ENCODE results near the gene RBFOX2. TPM values are rescaled to one million over a fixed set of nuclear protein-coding genes. Genes with fewer than 3 reads are reported as not detected.

The RBFOX2 gene
- total RNA-seq, 4 donors from 2014 or later, result 39.4 to 80.0 (median 52.9) TPM

DNA sequence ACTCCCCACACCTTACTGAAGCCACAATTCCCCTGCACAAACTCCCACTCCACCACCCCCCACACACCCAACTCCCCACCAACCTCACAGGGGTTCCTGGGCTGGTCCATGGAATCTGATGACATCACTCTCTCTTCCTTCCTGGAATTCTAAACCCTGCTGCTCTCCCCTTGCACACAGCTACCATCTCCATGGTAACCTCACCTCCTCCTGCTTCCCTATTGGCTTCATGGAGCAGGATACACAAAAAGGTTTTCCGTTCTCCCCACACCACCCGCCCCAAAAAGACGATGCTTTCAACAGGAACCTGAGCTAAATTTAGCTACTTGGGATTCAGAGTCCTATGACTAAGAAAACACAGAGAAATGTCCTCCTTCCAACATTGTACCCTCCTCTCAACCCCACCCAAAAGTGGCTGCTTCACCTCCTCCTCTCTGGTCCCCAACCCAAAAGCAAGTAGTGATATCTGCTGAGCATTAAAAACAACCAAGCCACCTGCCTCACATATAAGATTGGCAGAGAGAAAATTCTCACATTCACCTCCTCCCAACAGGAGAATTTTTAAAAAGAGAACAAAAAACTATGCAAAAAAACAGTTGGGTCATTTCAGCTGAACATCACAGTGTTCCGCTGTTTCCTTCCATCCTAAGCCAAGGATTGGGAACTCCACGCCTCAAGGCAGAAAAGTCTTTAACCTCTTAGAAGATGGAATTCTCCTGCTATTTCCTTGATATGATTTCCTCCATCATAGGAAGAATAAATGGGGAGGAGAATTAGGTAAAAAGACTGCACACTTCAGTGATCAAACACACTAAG, 66.9 kb downstream of the RBFOX2 start:
- H3K9me3 ChIP-seq, result no peaks in the 10 kb centered on the region
- TF ChIP-seq, protein P1, sequence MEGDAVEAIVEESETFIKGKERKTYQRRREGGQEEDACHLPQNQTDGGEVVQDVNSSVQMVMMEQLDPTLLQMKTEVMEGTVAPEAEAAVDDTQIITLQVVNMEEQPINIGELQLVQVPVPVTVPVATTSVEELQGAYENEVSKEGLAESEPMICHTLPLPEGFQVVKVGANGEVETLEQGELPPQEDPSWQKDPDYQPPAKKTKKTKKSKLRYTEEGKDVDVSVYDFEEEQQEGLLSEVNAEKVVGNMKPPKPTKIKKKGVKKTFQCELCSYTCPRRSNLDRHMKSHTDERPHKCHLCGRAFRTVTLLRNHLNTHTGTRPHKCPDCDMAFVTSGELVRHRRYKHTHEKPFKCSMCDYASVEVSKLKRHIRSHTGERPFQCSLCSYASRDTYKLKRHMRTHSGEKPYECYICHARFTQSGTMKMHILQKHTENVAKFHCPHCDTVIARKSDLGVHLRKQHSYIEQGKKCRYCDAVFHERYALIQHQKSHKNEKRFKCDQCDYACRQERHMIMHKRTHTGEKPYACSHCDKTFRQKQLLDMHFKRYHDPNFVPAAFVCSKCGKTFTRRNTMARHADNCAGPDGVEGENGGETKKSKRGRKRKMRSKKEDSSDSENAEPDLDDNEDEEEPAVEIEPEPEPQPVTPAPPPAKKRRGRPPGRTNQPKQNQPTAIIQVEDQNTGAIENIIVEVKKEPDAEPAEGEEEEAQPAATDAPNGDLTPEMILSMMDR (IDR thresholded peaks at IDR 0.05), result no peak
- no peak for TF ChIP-seq POLR2A (IDR thresholded peaks at IDR 0.05)
- H3K27ac ChIP-seq, result peak overlapping the region in 1 of 4 donors; percentile 52
- H3K4me1 ChIP-seq, result peaks cover 0 to 4% (median 0%) of the 10 kb centered on the region in 4 donors
- no peaks in the 10 kb centered on the region for H3K27me3 ChIP-seq
- H3K36me3 ChIP-seq, result no peaks in the 10 kb centered on the region
- no peak for DNase-seq
- H3K4me3 ChIP-seq, result no peak overlapping the region

- Histone ChIP-seq H3K9me3 (no peaks in the 10 kb centered on the region), H3K4me1 (peaks cover 0 to 4% (median 0%) of the 10 kb centered on the region in 4 donors), H3K4me3 (no peak overlapping the region), H3K27me3 (no peaks in the 10 kb centered on the region), H3K36me3 (no peaks in the 10 kb centered on the region), H3K27ac (peak overlapping the region in 1 of 4 donors; percentile 52)
- TF ChIP-seq, protein P1 (IDR thresholded peaks at IDR 0.05), result no peak
- no peak for TF ChIP-seq POLR2A (IDR thresholded peaks at IDR 0.05)
- no peak for DNase-seq
Measured at GRCh38 chr22:35960854-35961253, 67.8 kb downstream of the RBFOX2 start.

GRCh38 chr22:35959121-35959800, 69.4 kb downstream of the RBFOX2 start:
- H3K27me3 ChIP-seq, result no peaks in the 10 kb centered on the region
- TF ChIP-seq, protein P1 (IDR thresholded peaks at IDR 0.05), result no peak
- H3K36me3 ChIP-seq, result no peaks in the 10 kb centered on the region
- H3K27ac ChIP-seq, result no peak overlapping the region
- peaks cover 0 to 4% (median 0%) of the 10 kb centered on the region in 4 donors for H3K4me1 ChIP-seq
- DNase-seq, result no peak
- H3K4me3 ChIP-seq, result no peak overlapping the region
- H3K9me3 ChIP-seq, result no peaks in the 10 kb centered on the region

DNA sequence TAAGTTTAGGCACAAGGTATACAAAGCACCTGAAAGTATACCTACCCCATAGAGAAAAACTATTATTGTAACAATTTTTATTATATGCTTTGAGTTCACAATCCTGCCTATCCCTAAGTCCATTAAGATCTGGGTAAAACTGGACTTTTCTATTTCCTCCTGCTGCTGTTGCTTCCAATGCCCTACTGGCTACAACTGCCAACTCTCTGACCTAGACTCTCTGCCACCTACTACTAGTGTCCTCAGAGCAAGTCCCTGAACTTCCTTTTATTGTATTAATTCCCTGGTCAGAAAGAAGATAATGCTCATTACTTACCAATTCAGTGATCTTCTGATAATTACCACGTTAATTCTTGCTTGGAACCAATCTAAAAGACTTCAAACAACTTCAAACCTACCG, 70.3 kb downstream of the RBFOX2 start:
- DNase-seq, result no peak
- Histone ChIP-seq H3K4me3 (no peak overlapping the region), H3K4me1 (peaks cover 0 to 4% (median 0%) of the 10 kb centered on the region in 4 donors), H3K9me3 (no peaks in the 10 kb centered on the region), H3K27me3 (no peaks in the 10 kb centered on the region), H3K27ac (no peak overlapping the region), H3K36me3 (no peaks in the 10 kb centered on the region)
- TF ChIP-seq, protein P1 (IDR thresholded peaks at IDR 0.05), result no peak
- no peak for TF ChIP-seq POLR2A (IDR thresholded peaks at IDR 0.05)

- no peak overlapping the region for H3K4me3 ChIP-seq
- no peak for DNase-seq
Measured at GRCh38 chr22:35957589-35957988, 71.0 kb downstream of the RBFOX2 start.

More at GRCh38 chr22:35957589-35957988, 71.0 kb downstream of the RBFOX2 start:
- Histone ChIP-seq H3K27ac (no peak overlapping the region), H3K9me3 (no peaks in the 10 kb centered on the region), H3K36me3 (no peaks in the 10 kb centered on the region), H3K4me1 (peaks cover 0 to 4% (median 0%) of the 10 kb centered on the region in 4 donors), H3K27me3 (no peaks in the 10 kb centered on the region)
- no peak for TF ChIP-seq POLR2A (IDR thresholded peaks at IDR 0.05)
- TF ChIP-seq, protein P1 (IDR thresholded peaks at IDR 0.05), result no peak

Data from Peyer's patch (tissue), 4 donors.